ENCODE measurements around the gene PSME3IP1. TPM values are rescaled to one million over a fixed set of nuclear protein-coding genes. Genes with fewer than 3 reads are reported as not detected.

Gene PSME3IP1
- polyA plus RNA-seq, 3 donors: 75.4 to 133 (median 78.6) TPM

- Histone ChIP-seq H2AFZ (ENCODE audit: insufficient read depth, low read depth, low read length, poor library complexity, severe bottlenecking) (no peak overlapping the region), H3K36me3 (replicated peaks in 1 of 2; ENCODE audit: control insufficient read depth in 1 of 2, insufficient read depth in 2 of 2, low read length in 2 of 2) (peaks cover 8 to 61% of the 10 kb centered on the region in 2 donors), H3K9ac (ENCODE audit: insufficient read depth, low read length, poor library complexity, severe bottlenecking) (no peak overlapping the region), H3K27ac (ENCODE audit: low read depth in 1 of 2, low read length in 2 of 2) (no peak overlapping the region), H3K79me2 (ENCODE audit: insufficient read depth, low read length) (no peaks in the 10 kb centered on the region), H3K4me2 (replicated peaks; ENCODE audit: extremely low read depth, low read length, poor library complexity, severe bottlenecking) (no peak overlapping the region), H3K27me3 (ENCODE audit: control insufficient read depth in 2 of 2, insufficient read depth in 2 of 2, low read length in 2 of 2) (no peaks in the 10 kb centered on the region), H3K9me3 (replicated peaks in 1 of 2; ENCODE audit: control insufficient read depth in 1 of 2, insufficient read depth in 1 of 2, low read length in 2 of 2) (no peaks in the 10 kb centered on the region), H4K20me1 (ENCODE audit: insufficient read depth, low read length) (peaks cover 12% of the 10 kb centered on the region), H3K4me1 (ENCODE audit: control insufficient read depth in 1 of 2, insufficient read depth in 2 of 2, low read length in 2 of 2) (peaks cover 25 to 32% of the 10 kb centered on the region in 2 donors), H3K4me3 (replicated peaks in 1 of 3; ENCODE audit: low read depth in 2 of 3, low read length in 3 of 3) (no peak overlapping the region)
- H3K27me3 Mint-ChIP-seq (ENCODE audit: low read depth in 3 of 3): peaks cover 0 to under 1% (median 0%) of the 10 kb centered on the region in 3 donors
- no peak for DNase-seq
- H3K4me1 Mint-ChIP-seq: peaks cover 50% of the 10 kb centered on the region
- intact Hi-C loops (cut with micrococcal nuclease): no loop called here
- no peaks in the 10 kb centered on the region for H3K9me3 Mint-ChIP-seq
- H3K36me3 Mint-ChIP-seq: peaks cover 29 to 60% of the 10 kb centered on the region in 2 donors
- no peak overlapping the region for H3K4me3 Mint-ChIP-seq
- no peak overlapping the region for H3K27ac Mint-ChIP-seq
- no peak for TF ChIP-seq CTCF (IDR thresholded peaks at IDR 0.05)
- WGBS (ENCODE audit: insufficient coverage): no CpG with 5 or more reads among the region's 2 CpGs
Measured at GRCh38 chr16:57144027-57144426, 41.8 kb downstream of the PSME3IP1 start.

- intact Hi-C loops (cut with micrococcal nuclease): no loop called here
- H3K27ac Mint-ChIP-seq: no peak overlapping the region
Measured at GRCh38 chr16:57143149-57143921, 42.5 kb downstream of the PSME3IP1 start.

More at GRCh38 chr16:57143149-57143921, 42.5 kb downstream of the PSME3IP1 start:
- Mint-ChIP-seq H3K27me3 (ENCODE audit: low read depth in 3 of 3) (peaks cover 0 to 2% (median 2%) of the 10 kb centered on the region in 3 donors), H3K9me3 (no peaks in the 10 kb centered on the region), H3K4me1 (peaks cover 52% of the 10 kb centered on the region), H3K36me3 (peaks cover 29 to 60% of the 10 kb centered on the region in 2 donors), H3K4me3 (no peak overlapping the region)
- no peaks in the 10 kb centered on the region for H3K9me3 ChIP-seq (replicated peaks in 1 of 2; ENCODE audit: control insufficient read depth in 1 of 2, insufficient read depth in 1 of 2, low read length in 2 of 2)
- no peak overlapping the region for H3K4me2 ChIP-seq (replicated peaks; ENCODE audit: extremely low read depth, low read length, poor library complexity, severe bottlenecking)
- no peak overlapping the region for H3K27ac ChIP-seq (ENCODE audit: low read depth in 1 of 2, low read length in 2 of 2)
- TF ChIP-seq CTCF (IDR thresholded peaks at IDR 0.05): no peak
- H3K4me1 ChIP-seq (ENCODE audit: control insufficient read depth in 1 of 2, insufficient read depth in 2 of 2, low read length in 2 of 2): peaks cover 25 to 32% of the 10 kb centered on the region in 2 donors
- H3K9ac ChIP-seq (ENCODE audit: insufficient read depth, low read length, poor library complexity, severe bottlenecking): no peak overlapping the region
- no peak for DNase-seq
- peaks cover 5 to 58% of the 10 kb centered on the region in 2 donors for H3K36me3 ChIP-seq (replicated peaks in 1 of 2; ENCODE audit: control insufficient read depth in 1 of 2, insufficient read depth in 2 of 2, low read length in 2 of 2)
- H3K27me3 ChIP-seq (ENCODE audit: control insufficient read depth in 2 of 2, insufficient read depth in 2 of 2, low read length in 2 of 2): no peaks in the 10 kb centered on the region
- no peak overlapping the region for H2AFZ ChIP-seq (ENCODE audit: insufficient read depth, low read depth, low read length, poor library complexity, severe bottlenecking)
- H4K20me1 ChIP-seq (ENCODE audit: insufficient read depth, low read length): peaks cover 12% of the 10 kb centered on the region
- no peak overlapping the region for H3K4me3 ChIP-seq (replicated peaks in 1 of 3; ENCODE audit: low read depth in 2 of 3, low read length in 3 of 3)
- H3K79me2 ChIP-seq (ENCODE audit: insufficient read depth, low read length): no peaks in the 10 kb centered on the region
- WGBS (ENCODE audit: insufficient coverage): 88% methylated on average over 12 of the region's 14 CpGs

All from CD14-positive monocyte (primary cell).